A673 (cell line): ENCODE data around the gene NR6A1.

Experiments used
- CTCF ChIP-seq: fragments of 300-800, 200-600 bp; sonication (generic); conservative IDR thresholded peaks from 2 replicates; pipeline ENCODE4 v1.5.1; 2017; ENCODE audit warnings: low read depth, mild to moderate bottlenecking, antibody characterized with exemption, low read length, moderate library complexity, mixed read lengths
- EZH2 ChIP-seq: fragments of 200-600 bp; sonication (generic); IDR thresholded peaks from 2 replicates; pipeline ENCODE4 v1.6.1; 2017; ENCODE audit warnings: borderline replicate concordance, low read depth, mild to moderate bottlenecking, mixed read lengths, antibody characterized with exemption, low read length; ENCODE audit not compliant: poor library complexity, severe bottlenecking

GRCh38 chr9:124537926-124538325, 233.2 kb downstream of the NR6A1 start:
- no peak for TF ChIP-seq CTCF
- TF ChIP-seq EZH2, result no peak
